Measurements from ENCODE around the gene ABLIM3. TPM values are rescaled to one million over a fixed set of nuclear protein-coding genes. Genes with fewer than 3 reads are reported as not detected.

Gene ABLIM3
- total RNA-seq, 4 donors from 2014 or later = 4.2 to 6.5 (median 4.7) TPM

DNA sequence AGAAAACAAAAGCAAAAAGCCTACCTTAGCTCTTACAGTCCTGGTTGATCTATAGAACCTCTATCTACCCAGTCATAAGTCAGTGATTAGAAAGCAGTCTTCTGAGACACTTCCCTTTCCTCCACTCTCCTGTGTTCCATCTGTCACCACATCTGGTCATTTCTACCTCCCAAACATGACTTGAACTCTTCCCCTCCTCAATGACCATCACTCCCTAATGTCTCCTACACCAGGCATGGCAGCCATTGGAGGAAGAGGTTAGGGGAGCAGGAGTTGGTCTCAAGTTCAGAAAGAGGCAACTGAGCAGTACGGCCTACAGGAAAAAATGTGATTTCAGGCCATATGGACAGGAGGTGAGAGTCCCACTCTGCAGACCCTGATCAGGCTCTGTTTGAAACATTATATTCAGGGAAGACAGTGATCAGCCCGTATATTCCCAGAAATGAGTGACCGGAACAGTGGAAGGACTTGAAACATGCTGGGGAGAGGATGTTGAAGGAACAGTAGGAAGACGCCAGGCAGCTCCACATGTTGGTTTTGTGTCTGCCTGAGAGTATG is 12.0 kb downstream of the ABLIM3 start:
- Histone ChIP-seq H3K4me3 (no peak overlapping the region), H3K4me1 (no peaks in the 10 kb centered on the region), H3K9me3 (no peaks in the 10 kb centered on the region), H3K27ac (no peak overlapping the region), H3K27me3 (no peaks in the 10 kb centered on the region), H3K36me3 (no peaks in the 10 kb centered on the region)
- intact Hi-C loops (cut with DNase I; ENCODE audit: low total_unique reads) = no loop called here
- TF ChIP-seq POLR2A (IDR thresholded peaks at IDR 0.05) = no peak
- WGBS, 2 donors (ENCODE audit: low coverage in 1 of 2) = 84 to 89% methylated on average over 4 of the region's 4 CpGs
- no peak for DNase-seq
- in situ Hi-C loops (cut with MboI; ENCODE audit: low pct_ligation_motif_present in 1 of 4, low pct_unique_long_range_greater_than_20kb in 1 of 4, low sequenced_read_pairs in 3 of 4) = no loop called here

DNA sequence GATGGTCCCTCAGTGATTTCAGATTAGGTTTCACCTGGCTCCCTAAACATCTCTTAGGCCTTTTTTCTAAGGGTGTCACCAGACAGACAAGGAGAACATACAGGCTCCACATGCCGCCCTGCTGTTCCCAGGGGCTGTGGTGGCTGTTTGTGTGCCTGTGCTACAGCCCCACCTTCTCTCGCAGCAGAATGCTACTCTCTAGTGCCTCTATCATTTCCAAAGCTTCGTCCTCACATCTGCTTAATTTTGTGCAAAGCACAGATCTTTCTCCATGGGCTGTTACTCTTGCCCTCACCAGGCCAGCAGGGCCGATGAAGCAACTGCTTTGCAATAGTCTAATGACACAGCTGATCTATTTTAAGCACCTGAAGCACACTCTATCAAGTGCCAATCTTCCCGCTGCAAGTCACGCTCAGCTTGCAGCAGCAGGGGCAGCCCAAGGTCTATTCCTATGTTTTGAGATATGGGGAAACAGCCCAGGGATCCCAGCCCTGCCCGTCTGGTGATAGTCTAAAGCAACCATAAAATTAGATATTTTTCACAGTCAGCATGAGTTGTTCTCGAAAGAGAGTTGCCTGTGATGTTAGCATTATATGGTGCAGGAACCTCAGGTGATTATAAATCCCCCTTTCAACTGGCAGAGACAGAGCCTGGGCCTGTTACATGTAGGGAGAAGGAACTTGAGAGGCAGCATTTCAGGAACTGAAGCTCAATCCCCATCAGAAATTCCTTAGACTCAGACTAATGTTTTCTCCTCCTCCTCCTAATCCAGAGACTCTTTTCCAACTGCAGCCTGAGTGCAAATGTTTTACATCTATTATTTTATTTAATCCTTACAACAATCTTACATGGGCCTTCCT is 12.7 kb downstream of the ABLIM3 start:
- TF ChIP-seq EP300 (IDR thresholded peaks at IDR 0.05; ENCODE audit: low read depth) (no peak), POLR2AphosphoS5 (IDR thresholded peaks at IDR 0.05) (no peak), POLR2A (IDR thresholded peaks at IDR 0.05) (no peak), CTCF (IDR thresholded peaks at IDR 0.05) (no peak)
- Histone ChIP-seq H3K27me3 (no peaks in the 10 kb centered on the region), H3K4me1 (no peaks in the 10 kb centered on the region), H3K36me3 (no peaks in the 10 kb centered on the region), H3K9me3 (no peaks in the 10 kb centered on the region), H3K4me3 (no peak overlapping the region), H3K27ac (no peak overlapping the region)
- 75 to 100% methylated on average over 1 to 8 of the region's 8 CpGs for WGBS, 2 donors (ENCODE audit: low coverage in 1 of 2)
- intact Hi-C loops (cut with DNase I; ENCODE audit: low total_unique reads) = no loop called here
- no peak for DNase-seq
- in situ Hi-C loops (cut with MboI; ENCODE audit: low pct_ligation_motif_present in 1 of 4, low pct_unique_long_range_greater_than_20kb in 1 of 4, low sequenced_read_pairs in 3 of 4) = no loop called here

DNA sequence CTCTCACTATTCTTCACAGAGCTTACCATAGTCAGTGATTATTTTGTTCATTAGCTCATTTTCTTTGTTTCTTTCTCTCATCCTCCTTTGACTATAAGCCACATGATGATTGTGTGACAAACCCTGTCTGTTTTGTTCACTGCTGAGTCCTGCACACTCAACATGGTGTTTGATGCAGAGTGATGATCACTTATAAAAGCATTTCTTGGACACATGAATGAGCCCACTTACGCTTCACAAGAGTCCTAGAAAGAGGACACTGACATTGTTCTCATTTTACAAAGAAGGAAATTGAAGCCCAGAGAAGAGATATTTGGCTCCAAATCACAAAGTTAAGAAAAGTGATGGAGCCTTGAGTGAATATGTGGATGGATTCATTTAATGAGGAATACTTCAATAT is 13.4 kb downstream of the ABLIM3 start:
- no peak for TF ChIP-seq POLR2A (IDR thresholded peaks at IDR 0.05)
- TF ChIP-seq CTCF (IDR thresholded peaks at IDR 0.05) = no peak
- no peak for TF ChIP-seq EP300 (IDR thresholded peaks at IDR 0.05; ENCODE audit: low read depth)
- TF ChIP-seq POLR2AphosphoS5 (IDR thresholded peaks at IDR 0.05) = no peak
- DNase-seq = no peak
- Histone ChIP-seq H3K27ac (no peak overlapping the region), H3K9me3 (no peaks in the 10 kb centered on the region), H3K4me3 (no peak overlapping the region), H3K27me3 (no peaks in the 10 kb centered on the region), H3K4me1 (no peaks in the 10 kb centered on the region), H3K36me3 (no peaks in the 10 kb centered on the region)
- 83 to 86% methylated on average over 1 of the region's 1 CpG for WGBS, 2 donors (ENCODE audit: low coverage in 1 of 2)
- in situ Hi-C loops (cut with MboI; ENCODE audit: low pct_ligation_motif_present in 1 of 4, low pct_unique_long_range_greater_than_20kb in 1 of 4, low sequenced_read_pairs in 3 of 4) (no loop called here), intact Hi-C loops (cut with DNase I; ENCODE audit: low total_unique reads) (no loop called here)

- Histone ChIP-seq H3K27me3 (no peaks in the 10 kb centered on the region), H3K4me3 (no peak overlapping the region), H3K27ac (no peak overlapping the region), H3K9me3 (no peaks in the 10 kb centered on the region), H3K4me1 (no peaks in the 10 kb centered on the region), H3K36me3 (no peaks in the 10 kb centered on the region)
- intact Hi-C loops (cut with DNase I; ENCODE audit: low total_unique reads) = no loop called here
- TF ChIP-seq POLR2AphosphoS5 (IDR thresholded peaks at IDR 0.05) = no peak
- TF ChIP-seq CTCF (IDR thresholded peaks at IDR 0.05) = no peak
- no peak for TF ChIP-seq EP300 (IDR thresholded peaks at IDR 0.05; ENCODE audit: low read depth)
- TF ChIP-seq POLR2A (IDR thresholded peaks at IDR 0.05) = no peak
- no peak for DNase-seq
- in situ Hi-C loops (cut with MboI; ENCODE audit: low pct_ligation_motif_present in 1 of 4, low pct_unique_long_range_greater_than_20kb in 1 of 4, low sequenced_read_pairs in 3 of 4) = no loop called here
- 75 to 90% methylated on average over 3 to 4 of the region's 4 CpGs for WGBS, 2 donors (ENCODE audit: low coverage in 1 of 2)
These were observed 15.3 kb downstream of the ABLIM3 start for GRCh38 chr5:149156435-149157083.

All from transverse colon (tissue), 4 donors.